ENCODE measurements around the gene PRRX2.

PRRX2 gene

DNA sequence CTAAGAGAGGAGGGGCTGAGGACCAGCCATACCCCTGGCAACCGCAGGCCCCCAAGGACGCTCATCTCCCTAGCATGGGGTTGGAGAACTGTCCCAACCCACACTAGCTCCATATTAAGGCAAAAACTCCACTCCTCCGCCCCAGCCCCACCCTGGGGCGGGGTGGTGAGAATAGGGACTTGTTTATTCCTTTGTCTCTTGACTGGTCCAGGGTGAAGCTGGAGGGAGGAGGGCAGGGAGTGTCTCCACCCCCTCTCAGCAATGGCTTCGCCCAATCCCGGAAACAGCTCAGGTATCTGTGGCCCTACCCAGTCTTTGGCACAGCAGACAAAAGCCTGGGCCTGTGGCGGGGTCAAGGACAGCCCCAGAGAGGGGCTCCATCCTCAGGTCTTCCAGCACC, 16.9 kb downstream of the PRRX2 start:
- no peak for DNase-seq (ENCODE audit: low read depth)

DNA sequence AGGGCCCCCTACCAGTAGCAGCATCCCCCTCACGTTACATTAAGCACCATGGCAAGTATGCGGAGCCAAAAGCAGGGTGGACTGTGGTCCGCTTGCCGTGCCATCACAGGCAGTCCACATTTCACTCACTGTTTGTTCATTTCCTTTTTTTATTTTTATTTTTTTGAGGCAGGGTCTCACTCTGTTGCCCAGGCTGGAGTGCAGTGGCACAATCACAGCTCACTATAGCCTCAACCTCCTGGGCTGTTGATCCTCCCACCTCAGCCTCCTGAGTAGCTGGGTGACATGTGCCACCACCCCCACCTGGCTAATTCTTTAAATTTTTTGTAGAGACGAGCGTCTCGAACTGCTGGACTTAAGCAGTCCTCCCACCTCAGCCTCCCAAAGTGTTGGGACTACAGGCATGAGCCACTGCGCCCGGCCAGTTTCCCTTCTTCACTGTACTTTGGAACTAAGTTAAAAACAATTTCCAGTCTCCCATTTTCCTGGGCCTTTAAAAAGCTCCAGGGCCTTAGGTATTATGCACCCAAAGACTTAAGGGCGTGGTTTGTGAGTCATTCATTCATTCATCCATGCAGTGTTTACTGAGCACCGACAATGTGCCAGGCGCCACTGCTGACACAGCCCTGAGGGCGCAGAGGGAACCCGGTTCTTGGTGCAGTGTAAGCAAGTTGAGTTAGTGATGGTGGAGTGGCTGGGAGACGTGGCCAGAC, 19.9 kb downstream of the PRRX2 start:
- no peak for DNase-seq (ENCODE audit: low read depth)

GRCh38 chr9:129685933-129686259, 20.4 kb downstream of the PRRX2 start:
- DNase-seq (ENCODE audit: low read depth): no peak

DNA sequence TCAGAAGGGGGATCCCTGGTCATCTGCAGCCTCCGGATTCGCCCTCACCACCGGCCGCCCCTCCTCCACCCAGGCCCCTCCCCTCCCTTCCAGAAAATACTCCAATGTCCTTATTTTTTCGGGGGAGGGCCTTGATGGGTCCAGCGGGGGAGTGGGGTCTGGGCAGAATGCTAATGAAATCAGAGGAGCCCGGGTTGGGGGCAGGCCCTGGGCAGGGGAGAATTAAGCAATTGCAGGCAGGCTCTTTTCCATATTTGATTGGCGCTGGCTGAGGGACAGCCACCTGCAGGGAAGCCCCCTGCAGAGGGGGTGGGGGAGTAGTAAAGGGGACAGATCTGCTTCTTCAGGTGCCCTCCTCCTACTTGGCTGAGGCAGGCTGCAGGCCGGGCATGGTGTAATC, 21.3 kb downstream of the PRRX2 start:
- no peak for DNase-seq (ENCODE audit: low read depth)

GRCh38 chr9:129687391-129687790, 21.9 kb downstream of the PRRX2 start:
- no peak for DNase-seq (ENCODE audit: low read depth)

DNA sequence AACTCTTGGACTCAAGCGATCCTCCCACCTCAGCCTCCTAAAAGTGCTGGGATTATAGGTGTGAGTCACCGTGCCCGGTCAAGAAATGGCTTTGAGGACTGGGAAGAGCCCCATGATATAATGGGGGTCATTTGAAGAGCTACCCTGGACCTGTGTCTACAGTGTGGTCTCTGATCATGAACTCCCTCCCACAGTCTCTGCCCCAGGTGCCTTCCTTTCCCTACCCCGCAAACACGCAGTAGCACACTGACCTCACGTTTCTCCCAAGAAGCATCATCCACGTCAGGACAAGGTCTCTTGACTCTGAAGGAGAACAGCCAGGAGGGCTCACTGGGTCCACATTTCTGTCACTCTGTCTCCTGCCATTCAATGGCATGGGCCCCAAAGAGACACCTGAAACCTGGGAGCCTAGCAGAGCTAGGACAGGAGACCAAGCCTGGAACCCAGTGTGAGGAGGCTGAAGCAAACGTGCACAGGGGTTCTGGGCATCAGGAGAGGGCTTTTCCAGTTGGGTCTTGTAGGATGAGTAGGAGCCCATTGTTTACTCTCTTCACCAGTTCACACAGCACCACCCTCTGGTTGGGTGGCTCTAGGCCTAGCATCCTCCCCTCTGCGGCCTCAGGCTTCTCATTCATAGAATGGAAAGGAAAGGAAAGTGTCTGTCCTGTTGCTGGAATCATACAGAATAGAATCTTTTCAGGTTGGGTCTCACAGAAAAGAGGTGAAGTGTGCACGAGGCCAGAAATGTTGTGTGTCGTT, 23.0 kb downstream of the PRRX2 start:
- DNase-seq (ENCODE audit: low read depth): no peak

GRCh38 chr9:129692534-129692933, 27.1 kb downstream of the PRRX2 start:
- DNase-seq (ENCODE audit: low read depth): no peak

DNA sequence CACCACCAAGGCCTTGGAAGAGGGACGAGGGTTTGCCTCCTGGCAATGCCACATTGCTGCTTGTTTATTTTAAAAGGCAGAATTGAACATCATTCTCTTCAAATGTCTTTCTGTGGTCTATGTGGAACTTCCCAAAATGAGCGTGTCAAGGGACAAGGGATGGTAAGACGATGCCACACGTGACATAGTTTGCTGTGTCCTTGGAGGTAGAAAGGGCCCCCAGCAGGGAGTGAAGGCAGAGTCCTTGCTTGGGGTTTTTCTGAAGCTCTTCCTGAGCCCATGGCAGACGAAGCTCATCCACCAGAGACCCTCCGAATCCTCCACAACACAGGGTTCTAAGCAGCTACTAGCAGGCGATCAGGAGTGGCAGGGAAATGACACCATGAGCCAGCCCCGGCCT, 28.3 kb downstream of the PRRX2 start:
- DNase-seq (ENCODE audit: low read depth): no peak

DNA sequence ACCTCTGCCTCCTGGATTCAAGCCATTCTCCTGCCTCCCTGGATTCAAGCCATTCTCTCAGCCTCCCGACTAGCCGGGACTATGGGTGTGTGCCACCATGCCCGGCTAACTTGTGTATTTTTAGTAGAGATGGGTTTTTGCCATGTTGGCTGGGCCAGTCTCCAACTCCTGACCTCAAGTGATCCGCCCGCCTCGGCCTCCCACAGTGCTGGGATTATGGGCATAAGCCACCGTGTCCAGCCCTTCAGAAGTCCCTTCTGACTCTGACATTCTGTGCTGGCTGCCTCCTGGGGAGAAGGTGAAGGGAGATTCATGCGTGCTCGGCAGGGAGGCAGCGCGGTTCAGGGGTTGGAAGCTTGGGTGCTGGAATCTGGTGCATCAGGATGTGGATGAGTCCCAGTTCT, 28.8 kb downstream of the PRRX2 start:
- no peak for DNase-seq (ENCODE audit: low read depth)

GRCh38 chr9:129695870-129696269, 30.4 kb downstream of the PRRX2 start:
- no peak for DNase-seq (ENCODE audit: low read depth)

GRCh38 chr9:129696944-129697655, 31.7 kb downstream of the PRRX2 start:
- DNase-seq (ENCODE audit: low read depth): no peak

DNA sequence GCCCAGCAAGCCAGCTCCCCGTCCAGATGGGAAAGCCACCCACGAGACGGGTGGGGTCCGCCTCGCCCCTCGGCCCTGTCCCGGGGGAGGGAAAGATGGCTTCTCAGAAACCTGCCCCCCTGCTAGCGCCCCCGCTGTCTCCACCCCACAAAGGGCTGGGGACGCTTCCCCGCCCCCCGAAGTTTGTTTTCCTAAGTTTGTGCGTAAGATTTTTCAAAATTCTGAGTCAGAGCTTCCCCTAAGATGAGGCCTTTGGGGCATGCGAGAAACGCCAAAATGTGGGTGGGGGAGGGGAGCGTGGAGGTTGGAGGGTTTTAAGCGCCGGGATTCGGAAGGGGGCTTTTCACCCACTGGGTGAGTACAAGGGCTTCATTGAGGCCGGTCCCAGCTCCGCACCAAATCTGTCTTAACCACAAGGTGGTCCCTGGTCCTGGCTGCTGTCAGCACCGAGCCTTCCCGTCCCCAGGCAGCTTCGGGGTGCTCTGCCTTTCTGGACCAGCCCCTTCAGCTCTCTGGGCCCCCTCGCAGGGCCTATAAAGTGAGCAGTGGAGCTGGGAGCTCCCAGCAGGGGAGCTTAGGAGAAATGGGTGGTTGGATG, 32.3 kb downstream of the PRRX2 start:
- DNase-seq (ENCODE audit: low read depth): no peak

DNA sequence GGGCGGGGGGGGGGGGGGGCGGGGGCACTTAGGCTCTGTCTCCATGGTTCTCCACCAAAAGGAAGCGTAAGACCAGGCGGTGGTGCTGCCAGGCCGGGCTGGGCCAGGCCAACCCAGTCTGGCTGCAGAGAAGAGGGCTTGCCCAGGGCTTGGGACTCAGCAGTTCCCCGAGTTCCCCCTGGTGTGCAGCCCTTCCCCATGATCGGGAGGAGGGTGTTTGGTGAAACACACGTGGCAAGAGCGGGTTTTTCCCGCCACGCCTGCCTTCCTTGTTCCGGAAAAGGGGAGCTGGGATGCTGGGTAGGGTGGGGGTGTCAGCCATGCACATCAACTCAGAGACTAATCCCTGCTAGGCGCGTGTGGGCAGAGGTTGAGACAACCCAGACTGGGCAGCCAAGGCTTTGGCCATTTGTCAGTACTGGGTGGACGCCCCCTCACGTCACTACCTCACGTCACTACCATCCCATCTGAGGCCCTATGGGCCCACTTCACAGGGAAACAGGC, 32.9 kb downstream of the PRRX2 start:
- DNase-seq (ENCODE audit: low read depth): peak; percentile 76

DNA sequence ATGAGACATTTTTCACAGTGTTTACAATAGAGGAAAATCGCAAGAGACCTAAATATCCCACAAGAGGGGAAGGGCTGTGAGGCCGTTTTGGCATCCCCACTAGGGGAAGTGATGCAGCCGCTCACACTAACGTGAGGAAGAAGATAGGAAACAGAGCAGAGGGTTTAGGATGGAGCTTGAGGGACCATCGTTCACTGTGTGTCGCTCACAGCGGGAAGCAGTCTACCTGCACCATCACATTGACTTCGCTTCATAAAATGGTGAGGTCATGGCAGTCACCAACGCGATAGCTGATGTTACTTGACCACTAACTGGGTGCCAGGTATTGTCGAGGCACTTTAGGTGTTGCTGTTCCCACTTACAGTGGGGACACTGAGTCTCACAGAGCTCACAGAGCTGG, 35.6 kb downstream of the PRRX2 start:
- no peak for DNase-seq (ENCODE audit: low read depth)

DNA sequence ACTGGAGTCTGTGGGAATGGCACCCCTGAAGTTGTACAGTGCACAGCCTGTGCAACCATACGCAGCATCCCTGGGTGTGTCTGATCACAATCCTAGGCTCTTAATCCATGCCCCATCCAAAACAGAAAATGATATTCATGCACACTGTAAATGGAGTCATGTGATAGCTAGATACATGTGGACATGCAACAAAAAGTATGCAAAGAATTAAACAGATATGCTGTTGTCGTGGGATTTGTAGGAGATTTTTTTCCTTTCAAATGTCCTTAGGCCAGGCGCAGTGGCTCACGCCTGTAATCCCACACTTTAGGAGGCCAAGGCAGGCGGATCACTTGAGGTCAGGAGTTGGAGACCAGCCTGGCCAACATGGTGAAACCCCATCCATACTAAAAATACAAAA, 36.1 kb downstream of the PRRX2 start:
- no peak for DNase-seq (ENCODE audit: low read depth)

- peak; percentile 73 for DNase-seq (ENCODE audit: low read depth)
Measured at GRCh38 chr9:129702589-129703520, 37.4 kb downstream of the PRRX2 start.

GRCh38 chr9:129703667-129704355, 38.4 kb downstream of the PRRX2 start:
- no peak for DNase-seq (ENCODE audit: low read depth)

GRCh38 chr9:129704807-129705206, 39.4 kb downstream of the PRRX2 start:
- DNase-seq (ENCODE audit: low read depth): no peak

DNA sequence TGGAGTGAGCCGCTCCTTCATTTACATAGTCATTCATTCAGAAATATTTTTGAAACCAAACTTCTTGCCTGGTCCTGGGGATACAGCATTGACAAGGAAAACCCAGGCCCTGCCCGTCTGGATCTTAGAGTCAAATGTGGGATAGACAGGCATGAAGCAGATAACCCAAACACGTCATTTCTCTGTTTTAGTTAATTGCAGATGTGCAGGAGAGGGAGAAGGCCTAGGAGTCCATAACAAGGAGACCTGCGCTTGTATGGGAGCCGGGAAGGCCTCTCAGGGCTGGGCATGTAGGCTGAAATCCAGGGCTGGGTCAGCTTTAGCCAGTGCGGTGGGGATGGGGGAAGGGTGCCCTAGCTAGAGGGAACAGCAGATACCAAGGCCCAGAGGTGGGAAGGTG, 43.3 kb downstream of the PRRX2 start:
- DNase-seq (ENCODE audit: low read depth): no peak

DNA sequence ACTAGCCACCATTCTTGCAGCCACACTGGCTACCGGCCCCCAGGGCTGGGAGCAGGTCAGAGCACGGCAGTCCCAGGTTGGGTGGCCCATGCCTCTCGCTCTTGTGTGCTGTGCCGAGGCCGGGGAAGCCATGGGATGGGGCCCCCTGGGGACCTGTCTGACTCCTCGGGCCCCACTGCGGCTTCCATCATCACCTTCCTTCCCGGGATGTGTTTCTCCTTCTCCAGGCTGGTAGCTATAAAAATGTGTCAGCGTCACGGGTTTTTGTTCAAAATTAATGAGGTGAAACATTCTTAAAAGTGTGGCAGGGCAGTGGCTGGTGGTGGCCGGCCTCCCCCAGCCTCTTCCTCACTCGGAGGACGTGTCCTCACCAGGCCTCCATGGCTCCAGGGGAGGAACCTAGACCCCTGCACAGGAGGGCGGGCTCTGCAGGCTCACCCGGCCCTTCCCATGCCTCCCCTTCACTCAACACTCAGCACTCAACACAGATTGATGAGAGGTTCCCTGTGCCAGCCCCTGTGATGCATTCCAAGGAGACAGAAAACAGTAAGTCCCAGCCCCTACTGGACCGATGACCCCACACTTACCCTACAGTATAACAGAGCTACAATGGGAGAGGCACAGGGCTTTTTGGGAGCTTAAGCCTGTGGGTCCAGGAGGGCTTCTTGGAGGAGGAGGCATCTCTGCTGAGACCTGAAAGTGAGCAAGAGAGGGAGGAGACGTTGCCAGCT, 44.2 kb downstream of the PRRX2 start:
- no peak for DNase-seq (ENCODE audit: low read depth)

DNA sequence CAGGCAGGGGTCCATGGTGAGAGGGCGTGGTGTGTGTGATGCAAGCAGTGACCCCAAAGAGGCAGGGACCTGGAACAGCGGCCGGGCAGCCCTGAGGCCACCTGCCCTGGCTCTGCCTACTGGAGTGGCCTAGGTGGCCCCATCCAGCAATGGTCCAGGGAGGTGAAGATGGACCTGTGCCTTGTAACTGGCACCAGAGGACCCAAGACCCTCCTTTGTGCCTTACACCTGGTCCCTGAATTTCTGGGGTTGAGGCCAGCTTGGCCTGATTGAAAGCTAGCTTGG, 44.7 kb downstream of the PRRX2 start:
- no peak for DNase-seq (ENCODE audit: low read depth)
